OCI-LY1 (cell line): ENCODE measurements around the gene GPALPP1.

Experiments
- CTCF ChIP-seq: fragments of 200-600 bp; sonication (generic), shearing (Covaris generic); IDR thresholded peaks from 2 replicates; pipeline ENCODE4 v1.5.1; 2017; ENCODE audit warnings: mild to moderate bottlenecking, antibody characterized with exemption, low read length, moderate library complexity, mixed read lengths
- EZH2 ChIP-seq: fragments of 200-600 bp; sonication (generic), shearing (Covaris generic); IDR thresholded peaks from 2 replicates; pipeline ENCODE4 v1.8.0; 2017; ENCODE audit warnings: borderline replicate concordance, mixed run types, mild to moderate bottlenecking, antibody characterized with exemption, low read length, moderate library complexity, mixed read lengths

GRCh38 chr13:45048890-45049407 is 59.6 kb downstream of the GPALPP1 start:
- TF ChIP-seq CTCF (no peak), EZH2 (no peak)
